GM18951 (cell line): ENCODE measurements around the gene CDK19.
"Not testable (repeated sequence)": the region's sequence is repeated elsewhere in the genome, so short reads cannot be mapped to it uniquely, and the experiment has no call there.

Experiments
- POLR2A ChIP-seq: IDR thresholded peaks from 4 replicates; pipeline ENCODE4 v1.6.1; 2011; ENCODE audit warnings: mild to moderate bottlenecking; ENCODE audit not compliant: insufficient read length, insufficient read depth; ENCODE audit errors: extremely low read depth
- in situ Hi-C: fragments of 300-500 bp; cut with MboI; formaldehyde crosslinking; loops from one replicate; pipeline ENCODE4 v1.12.0; 2022; ENCODE audit warnings: low sequenced_read_pairs, mixed read lengths, inconsistent platforms; ENCODE audit not compliant: unreplicated experiment

CDK19 gene

GRCh38 chr6:110597761-110598160, 217.5 kb downstream of the CDK19 start:
- TF ChIP-seq POLR2A = no peak
- in situ Hi-C loops = no loop called here

GRCh38 chr6:110596354-110596753, 218.9 kb downstream of the CDK19 start:
- no peak for TF ChIP-seq POLR2A
- in situ Hi-C loops = no loop called here

GRCh38 chr6:110595112-110595511, 220.2 kb downstream of the CDK19 start:
- in situ Hi-C loops = no loop called here
- TF ChIP-seq POLR2A = no peak

- in situ Hi-C loops = no loop called here
Measured at GRCh38 chr6:110593637-110594036, 221.6 kb downstream of the CDK19 start.

GRCh38 chr6:110592765-110593164, 222.5 kb downstream of the CDK19 start:
- in situ Hi-C loops = no loop called here
- no peak for TF ChIP-seq POLR2A

More at GRCh38 chr6:110593637-110594036, 221.6 kb downstream of the CDK19 start:
- TF ChIP-seq POLR2A = no peak

GRCh38 chr6:110590821-110591351, 224.4 kb downstream of the CDK19 start:
- in situ Hi-C loops = no loop called here
- no peak for TF ChIP-seq POLR2A

- in situ Hi-C loops = no loop called here
- TF ChIP-seq POLR2A = no peak
Measured at GRCh38 chr6:110589865-110590513, 225.3 kb downstream of the CDK19 start.

GRCh38 chr6:110587328-110587727, 227.9 kb downstream of the CDK19 start:
- no peak for TF ChIP-seq POLR2A
- in situ Hi-C loops = no loop called here

GRCh38 chr6:110581679-110582078, 233.6 kb downstream of the CDK19 start:
- no peak for TF ChIP-seq POLR2A
- in situ Hi-C loops = no loop called here

GRCh38 chr6:110577596-110578167, 237.6 kb downstream of the CDK19 start:
- in situ Hi-C loops = not testable (repeated sequence)

GRCh38 chr6:110575925-110576463, 239.3 kb downstream of the CDK19 start:
- no peak for TF ChIP-seq POLR2A
- in situ Hi-C loops = no loop called here

- no peak for TF ChIP-seq POLR2A
- in situ Hi-C loops = no loop called here
Measured at GRCh38 chr6:110574817-110575216, 240.5 kb downstream of the CDK19 start.

- no peak for TF ChIP-seq POLR2A
- in situ Hi-C loops = no loop called here
Measured at GRCh38 chr6:110573537-110573936, 241.7 kb downstream of the CDK19 start.

- in situ Hi-C loops = no loop called here
- no peak for TF ChIP-seq POLR2A
Measured at GRCh38 chr6:110573136-110573535, 242.1 kb downstream of the CDK19 start.
